Measurements from ENCODE around the gene ADAMTS3. TPM values are rescaled to one million over a fixed set of nuclear protein-coding genes. Genes with fewer than 3 reads are reported as not detected.

Gene ADAMTS3
- 1 to 10 TPM; 2.3 to 5.4 TPM for total RNA-seq

DNA sequence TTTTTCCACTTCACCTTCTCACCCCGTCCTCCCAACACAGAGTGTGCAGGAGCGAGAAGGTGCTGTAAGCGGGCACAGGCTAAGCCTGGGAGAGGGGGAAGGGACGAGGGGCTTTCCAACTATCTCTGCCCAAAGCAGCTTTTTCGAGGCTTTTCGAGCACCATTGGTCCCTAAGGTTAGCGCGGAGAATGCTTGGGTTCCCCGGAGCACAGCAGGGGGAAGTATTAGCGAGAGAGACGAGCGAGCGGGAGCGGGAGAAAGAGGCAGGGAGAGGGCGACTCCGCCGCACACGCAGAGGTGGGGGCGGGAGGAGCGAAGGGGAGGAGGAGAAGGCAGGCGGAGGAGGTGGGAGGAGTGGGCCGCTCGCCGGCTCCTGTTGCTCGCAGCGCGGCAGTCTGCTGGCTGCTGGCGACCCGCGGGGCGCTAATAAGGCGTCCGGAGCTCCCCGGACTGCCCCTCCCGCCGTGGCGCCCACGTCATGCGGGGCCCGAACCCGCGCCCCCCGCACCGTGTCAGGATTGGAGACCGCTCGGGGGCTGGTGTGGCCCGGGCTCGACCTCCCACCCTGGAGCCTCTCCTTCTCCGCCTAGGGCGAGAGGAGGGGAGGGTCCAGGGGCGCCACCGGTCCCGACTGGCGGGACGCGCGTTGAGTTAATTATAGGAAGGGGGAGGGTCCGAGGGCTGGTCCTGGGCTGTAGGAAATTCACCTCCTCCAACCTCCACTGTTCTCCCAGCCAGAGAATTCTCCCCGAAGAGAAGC, at the start of gene ADAMTS3:
Gene ADAMTS3 (minus strand): TSS at position 263 of the 760 bp plus-strand sequence. CDS start 459 bp downstream, outside the sequence.
- ATAC-seq (ENCODE audit: insufficient number of reproducible peaks, low FRiP score, low read depth): no peak
- Histone ChIP-seq H3K36me3 (no peaks in the 10 kb centered on the region), H3K27me3 (replicated peaks; ENCODE audit: insufficient read depth) (no peaks in the 10 kb centered on the region), H3K4me3 (peak within 1 kb of the TSS; percentile 92), H3K4me1 (ENCODE audit: control insufficient read depth in 1 of 2, low read depth in 2 of 2) (peaks cover 5 to 18% of the 10 kb centered on the region in 2 donors), H3K9me3 (no peaks in the 10 kb centered on the region), H3K27ac (peak within 1 kb of the TSS; percentile 61 to 78)
- TF ChIP-seq, protein P1, sequence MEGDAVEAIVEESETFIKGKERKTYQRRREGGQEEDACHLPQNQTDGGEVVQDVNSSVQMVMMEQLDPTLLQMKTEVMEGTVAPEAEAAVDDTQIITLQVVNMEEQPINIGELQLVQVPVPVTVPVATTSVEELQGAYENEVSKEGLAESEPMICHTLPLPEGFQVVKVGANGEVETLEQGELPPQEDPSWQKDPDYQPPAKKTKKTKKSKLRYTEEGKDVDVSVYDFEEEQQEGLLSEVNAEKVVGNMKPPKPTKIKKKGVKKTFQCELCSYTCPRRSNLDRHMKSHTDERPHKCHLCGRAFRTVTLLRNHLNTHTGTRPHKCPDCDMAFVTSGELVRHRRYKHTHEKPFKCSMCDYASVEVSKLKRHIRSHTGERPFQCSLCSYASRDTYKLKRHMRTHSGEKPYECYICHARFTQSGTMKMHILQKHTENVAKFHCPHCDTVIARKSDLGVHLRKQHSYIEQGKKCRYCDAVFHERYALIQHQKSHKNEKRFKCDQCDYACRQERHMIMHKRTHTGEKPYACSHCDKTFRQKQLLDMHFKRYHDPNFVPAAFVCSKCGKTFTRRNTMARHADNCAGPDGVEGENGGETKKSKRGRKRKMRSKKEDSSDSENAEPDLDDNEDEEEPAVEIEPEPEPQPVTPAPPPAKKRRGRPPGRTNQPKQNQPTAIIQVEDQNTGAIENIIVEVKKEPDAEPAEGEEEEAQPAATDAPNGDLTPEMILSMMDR (IDR thresholded peaks at IDR 0.05): no peak
- no peak for DNase-seq (ENCODE audit: low spot score)

DNA sequence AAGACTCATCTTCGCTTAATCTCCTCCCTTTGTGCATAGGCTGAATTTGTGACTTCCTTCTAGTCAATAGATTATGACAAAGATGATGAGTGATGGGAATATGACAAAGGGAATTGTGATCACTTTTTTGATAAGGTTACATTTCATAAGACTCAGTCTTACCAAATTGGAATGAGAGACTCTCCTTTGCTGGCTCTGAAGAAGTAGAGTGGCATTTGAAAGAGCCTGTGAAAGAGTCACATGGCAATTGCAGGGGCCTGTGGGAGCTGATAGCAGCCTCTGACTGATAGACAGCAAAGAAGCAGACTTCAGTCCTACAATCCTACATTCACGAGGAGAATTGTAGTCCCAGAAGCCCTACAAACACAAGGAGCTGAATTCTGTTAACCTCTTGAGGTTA, 44.9 kb upstream of the ADAMTS3 start:
- ATAC-seq (ENCODE audit: insufficient number of reproducible peaks, low FRiP score, low read depth): no peak
- no peak for DNase-seq (ENCODE audit: low spot score)
- TF ChIP-seq, protein P1 (IDR thresholded peaks at IDR 0.05): no peak
- H3K9me3 ChIP-seq: peaks cover 3% of the 10 kb centered on the region
- H3K4me3 ChIP-seq: no peak overlapping the region
- no peaks in the 10 kb centered on the region for H3K27me3 ChIP-seq (replicated peaks; ENCODE audit: insufficient read depth)
- H3K36me3 ChIP-seq: no peaks in the 10 kb centered on the region
- no peaks in the 10 kb centered on the region for H3K4me1 ChIP-seq (ENCODE audit: control insufficient read depth in 1 of 2, low read depth in 2 of 2)
- no peak overlapping the region for H3K27ac ChIP-seq

GRCh38 chr4:72606751-72607150, 37.7 kb upstream of the ADAMTS3 start:
- no peak for ATAC-seq (ENCODE audit: insufficient number of reproducible peaks, low FRiP score, low read depth)

GRCh38 chr4:72604324-72604723, 35.3 kb upstream of the ADAMTS3 start:
- DNase-seq (ENCODE audit: low spot score) (no peak), ATAC-seq (ENCODE audit: insufficient number of reproducible peaks, low FRiP score, low read depth) (no peak)
- H3K9me3 ChIP-seq: no peaks in the 10 kb centered on the region
- no peaks in the 10 kb centered on the region for H3K36me3 ChIP-seq
- H3K4me3 ChIP-seq: no peak overlapping the region
- H3K27me3 ChIP-seq (replicated peaks; ENCODE audit: insufficient read depth): no peaks in the 10 kb centered on the region
- TF ChIP-seq, protein P1 (IDR thresholded peaks at IDR 0.05): no peak
- H3K27ac ChIP-seq: no peak overlapping the region
- H3K4me1 ChIP-seq (ENCODE audit: control insufficient read depth in 1 of 2, low read depth in 2 of 2): no peaks in the 10 kb centered on the region

More at GRCh38 chr4:72606751-72607150, 37.7 kb upstream of the ADAMTS3 start:
- TF ChIP-seq, protein P1 (IDR thresholded peaks at IDR 0.05): no peak
- no peak overlapping the region for H3K4me3 ChIP-seq
- no peaks in the 10 kb centered on the region for H3K4me1 ChIP-seq (ENCODE audit: control insufficient read depth in 1 of 2, low read depth in 2 of 2)
- H3K36me3 ChIP-seq: no peaks in the 10 kb centered on the region
- H3K27me3 ChIP-seq (replicated peaks; ENCODE audit: insufficient read depth): no peaks in the 10 kb centered on the region
- H3K27ac ChIP-seq: no peak overlapping the region
- DNase-seq (ENCODE audit: low spot score): no peak
- H3K9me3 ChIP-seq: no peaks in the 10 kb centered on the region

- no peak overlapping the region for H3K27ac ChIP-seq
- H3K27me3 ChIP-seq (replicated peaks; ENCODE audit: insufficient read depth): no peaks in the 10 kb centered on the region
- ATAC-seq (ENCODE audit: insufficient number of reproducible peaks, low FRiP score, low read depth) (no peak), DNase-seq (ENCODE audit: low spot score) (no peak)
- H3K9me3 ChIP-seq: no peaks in the 10 kb centered on the region
- no peaks in the 10 kb centered on the region for H3K4me1 ChIP-seq (ENCODE audit: control insufficient read depth in 1 of 2, low read depth in 2 of 2)
- TF ChIP-seq, protein P1 (IDR thresholded peaks at IDR 0.05): no peak
- no peaks in the 10 kb centered on the region for H3K36me3 ChIP-seq
- no peak overlapping the region for H3K4me3 ChIP-seq
These were observed 33.7 kb upstream of the ADAMTS3 start for GRCh38 chr4:72602396-72603376.

Measured in thoracic aorta (tissue), 2 donors.